Stimulated activated CD8-positive, alpha-beta memory T cell treated with anti-CD3 and anti-CD28 coated beads, Interleukin-15, amount 100 ng/mL, for 4 hours (primary cell): ENCODE data around the gene FAM217A.
"Not testable (repeated sequence)": the region's sequence is repeated elsewhere in the genome, so short reads cannot be mapped to it uniquely, and the experiment has no call there.

ENCODE experiments used
- DNase-seq, 2 donors: peaks; one replicate each; pipeline ENCODE4 v3.0.0-alpha.2; 2020; ENCODE audit warnings: low read depth in 2 of 2

Gene FAM217A, protein sequence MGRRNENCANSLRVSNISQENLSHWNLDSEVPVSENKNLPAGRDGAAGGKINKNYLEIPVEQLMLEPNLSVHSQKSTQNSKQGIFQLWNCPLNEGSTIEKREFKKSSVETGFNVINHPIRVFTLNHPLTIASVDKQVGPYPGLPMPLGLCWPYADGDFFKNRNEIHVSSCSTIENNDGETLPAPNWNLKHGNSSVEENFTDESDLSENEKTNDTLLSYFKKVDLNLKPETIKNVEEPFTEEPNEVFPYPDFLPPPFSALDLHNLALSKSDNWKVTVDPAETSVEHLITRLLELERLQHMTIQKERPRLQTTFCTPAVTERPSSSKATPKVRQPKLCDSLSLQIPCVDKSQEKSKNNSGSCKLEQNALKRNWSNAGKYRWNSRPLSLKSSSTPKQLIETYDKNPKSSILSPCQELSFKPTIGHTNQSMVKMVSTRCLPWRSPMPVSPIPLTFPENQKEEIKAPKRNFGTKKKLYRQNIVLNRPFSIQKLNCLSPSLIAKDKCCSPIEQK

DNA sequence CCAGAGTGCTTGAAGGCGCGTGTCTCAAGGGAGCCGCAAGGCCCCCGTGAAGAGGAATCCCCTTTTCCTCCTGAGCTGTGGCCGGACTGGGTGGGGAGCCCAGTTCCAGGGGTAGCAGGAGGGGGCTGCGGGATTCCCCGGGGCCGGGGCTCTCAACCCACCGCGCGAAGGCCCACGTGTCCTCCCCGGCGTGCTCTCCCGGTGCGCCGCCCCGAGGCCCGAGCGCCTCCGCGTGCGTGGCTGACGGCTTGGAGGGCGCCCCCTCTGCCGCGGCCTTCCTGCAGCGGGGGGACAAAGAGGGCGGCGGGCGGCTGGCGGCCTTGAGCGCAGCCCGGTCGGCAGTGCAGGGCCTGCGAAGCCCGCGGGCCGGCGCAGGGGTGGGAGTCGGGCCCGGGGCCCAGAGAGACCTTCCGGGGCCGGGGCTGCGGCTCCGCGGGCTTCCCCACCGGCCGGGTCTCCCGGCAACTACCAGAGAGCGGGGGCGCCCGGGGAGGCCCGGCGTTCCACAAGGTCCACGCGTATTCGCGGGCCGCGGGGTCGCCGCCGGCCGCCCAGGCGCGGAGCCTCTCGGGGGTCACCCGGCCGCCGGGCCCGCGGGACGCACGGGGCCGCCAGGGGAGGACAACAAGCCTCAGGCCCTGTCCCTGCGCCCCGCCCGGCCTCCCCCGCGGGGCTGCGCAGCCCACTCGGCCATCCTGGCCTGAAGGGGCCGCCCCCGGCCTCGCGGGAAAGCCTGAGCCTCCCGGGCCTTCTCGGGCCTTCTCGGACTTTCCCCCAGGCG is at the start of gene FAM217A:
Gene FAM217A (minus strand): TSS at position 447 of the 781 bp plus-strand sequence. CDS start 1,723 bp downstream, outside the sequence.
- DNase-seq = no peak

DNA sequence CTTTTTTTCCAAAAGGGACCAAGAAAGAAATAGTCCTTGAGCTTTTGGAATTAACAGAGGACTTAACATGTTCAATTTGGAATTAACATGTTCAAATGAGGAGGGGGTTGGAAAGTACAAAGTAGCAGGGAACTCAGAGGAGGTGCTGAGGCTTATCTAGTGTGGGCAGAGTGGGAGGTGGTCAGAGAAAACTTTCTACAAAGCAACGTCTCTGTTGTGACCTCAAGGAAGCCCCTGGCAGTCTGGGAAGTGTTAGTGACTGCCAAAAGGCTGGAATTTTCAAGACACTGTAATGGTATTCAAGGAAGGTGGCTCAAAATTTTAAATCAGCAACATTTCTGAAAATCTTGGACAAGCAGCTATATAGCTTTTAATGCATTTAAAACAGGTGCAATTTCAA is 49.1 kb upstream of the FAM217A start:
- no peak for DNase-seq

DNA sequence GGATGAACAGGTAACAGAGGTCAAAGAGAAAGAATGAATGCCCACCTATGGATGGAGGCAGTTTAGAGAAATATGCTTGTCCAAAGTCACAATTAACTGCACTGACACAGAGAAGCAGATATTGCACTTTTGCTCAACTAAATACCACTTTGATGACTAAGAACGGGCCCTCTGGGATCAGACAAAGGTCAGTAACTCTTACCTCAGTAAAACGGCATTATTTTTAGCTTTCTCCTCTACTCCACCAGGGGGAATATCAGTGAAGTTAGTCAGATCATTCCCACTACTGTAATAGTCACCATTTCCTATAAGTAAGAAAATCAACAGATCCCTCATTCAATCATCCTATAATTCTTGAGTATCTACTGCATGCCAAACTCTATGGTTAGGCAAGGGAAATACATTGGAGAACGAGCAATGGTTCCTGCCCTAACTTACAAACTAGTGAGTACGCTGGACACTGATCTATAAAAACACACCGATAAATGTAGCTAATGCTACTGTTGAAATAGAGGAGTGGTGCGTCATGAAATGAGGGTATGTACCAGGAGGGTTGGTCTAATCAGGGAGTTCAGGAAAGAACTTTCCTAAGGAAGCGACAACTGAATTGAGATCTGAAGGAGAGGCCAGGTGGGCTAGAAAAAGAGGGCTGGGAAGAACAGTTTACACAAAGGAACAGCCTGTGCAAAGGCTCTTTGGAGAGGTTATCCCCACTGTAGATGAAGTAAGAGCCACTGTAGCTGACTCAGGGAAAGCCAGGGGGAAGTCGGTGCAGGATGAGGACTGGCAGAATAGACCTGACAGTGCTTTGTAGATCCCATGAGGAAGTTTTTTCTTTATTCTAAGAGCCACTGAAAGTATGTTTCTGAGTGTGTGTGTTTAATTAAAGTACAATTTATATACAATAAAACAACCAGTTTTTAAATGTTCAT is 47.3 kb upstream of the FAM217A start:
- DNase-seq = no peak

DNA sequence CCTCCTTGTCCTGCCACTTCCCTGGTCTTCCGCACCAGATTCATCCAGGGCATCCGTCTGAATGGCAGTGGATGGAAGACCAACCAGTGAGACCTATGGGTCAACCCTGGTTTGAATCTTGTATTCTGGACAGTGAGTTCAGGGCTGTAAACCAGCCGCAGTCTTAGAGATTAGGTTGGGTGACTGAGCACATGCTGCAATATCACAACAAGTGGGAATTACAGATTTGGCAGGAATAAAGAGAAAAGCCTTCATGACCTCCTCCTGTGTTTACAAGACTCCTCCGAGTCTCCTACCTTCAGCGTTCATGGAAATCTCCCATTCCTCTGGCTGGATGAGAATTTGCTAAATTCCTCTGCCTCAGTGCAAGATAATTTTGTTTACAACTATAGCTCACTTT is 46.6 kb upstream of the FAM217A start:
- DNase-seq = no peak

DNA sequence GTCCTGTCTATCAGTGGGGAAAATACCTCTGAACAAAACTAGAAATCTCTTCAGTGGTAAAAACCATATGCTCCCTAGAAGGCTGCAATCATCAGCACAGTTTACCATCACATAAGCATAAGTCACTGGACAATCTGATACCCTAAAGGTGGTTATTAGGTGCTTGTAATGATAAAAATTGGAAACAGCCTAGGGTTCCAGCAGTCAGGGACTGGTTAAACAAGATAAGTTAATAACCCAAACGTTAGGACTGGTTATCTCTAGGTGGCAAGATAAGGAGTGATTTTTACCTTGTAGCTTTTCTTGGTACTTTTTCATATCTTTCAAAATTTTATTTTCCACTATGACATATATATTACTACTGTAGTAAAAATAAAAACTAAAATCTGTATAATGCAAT is 45.4 kb upstream of the FAM217A start:
- no peak for DNase-seq

DNA sequence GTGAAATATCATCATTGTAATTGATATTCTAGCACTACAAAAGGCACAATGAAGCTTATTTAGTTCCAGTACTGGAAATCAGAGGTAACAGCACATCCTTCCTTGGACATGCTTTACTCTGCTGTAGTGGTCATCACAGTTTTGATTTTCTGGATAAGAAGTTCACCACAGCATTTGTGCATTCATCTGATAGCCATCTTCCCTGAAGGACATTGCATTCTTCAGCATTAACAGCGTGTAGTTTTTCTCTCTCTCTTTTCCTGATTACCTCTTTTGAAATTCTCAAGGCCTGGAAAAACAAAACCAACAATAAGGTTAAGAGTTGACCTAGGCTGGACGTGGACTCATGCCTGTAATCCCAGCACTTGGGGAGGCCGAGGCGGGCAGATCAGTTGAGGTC is 36.8 kb upstream of the FAM217A start:
- DNase-seq = no peak

DNA sequence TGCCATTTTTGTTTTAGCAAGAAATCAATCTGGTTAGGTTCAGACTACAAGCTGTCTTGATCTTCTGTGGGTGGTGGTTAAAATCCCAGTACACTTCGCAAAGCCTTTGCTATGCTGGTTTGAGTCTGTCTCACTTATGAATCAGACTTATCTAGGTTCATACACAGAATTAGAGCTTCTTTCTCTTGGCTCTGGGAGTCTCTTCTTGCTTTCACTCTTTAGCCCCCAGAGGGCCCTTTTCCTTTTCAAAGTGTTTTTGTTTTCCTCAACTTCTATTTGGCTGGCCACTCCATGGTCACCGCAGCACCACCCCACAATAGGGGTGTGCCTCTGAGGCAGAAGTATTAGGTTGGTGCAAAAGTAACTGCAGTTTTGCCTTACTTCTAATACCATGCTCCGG is 35.2 kb upstream of the FAM217A start:
- DNase-seq = no peak

DNA sequence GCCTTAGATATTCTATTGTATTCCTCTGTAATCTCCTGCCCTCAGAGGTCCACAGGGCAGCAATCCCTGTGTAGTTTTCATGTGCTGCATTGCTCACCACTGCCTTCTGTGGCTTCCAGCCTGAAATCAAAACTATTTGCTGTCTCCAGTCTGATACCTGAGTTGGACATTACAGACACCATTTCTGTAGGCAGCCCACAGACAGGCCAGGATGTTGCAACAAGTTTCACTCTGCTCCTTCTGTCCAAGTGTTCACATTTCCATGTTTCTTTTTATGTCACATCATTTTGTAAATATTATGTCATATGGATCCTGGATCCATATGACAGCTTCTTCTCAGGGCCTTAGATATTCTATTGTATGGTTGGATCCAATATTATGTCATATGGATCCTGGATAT is 34.7 kb upstream of the FAM217A start:
- no peak for DNase-seq

DNA sequence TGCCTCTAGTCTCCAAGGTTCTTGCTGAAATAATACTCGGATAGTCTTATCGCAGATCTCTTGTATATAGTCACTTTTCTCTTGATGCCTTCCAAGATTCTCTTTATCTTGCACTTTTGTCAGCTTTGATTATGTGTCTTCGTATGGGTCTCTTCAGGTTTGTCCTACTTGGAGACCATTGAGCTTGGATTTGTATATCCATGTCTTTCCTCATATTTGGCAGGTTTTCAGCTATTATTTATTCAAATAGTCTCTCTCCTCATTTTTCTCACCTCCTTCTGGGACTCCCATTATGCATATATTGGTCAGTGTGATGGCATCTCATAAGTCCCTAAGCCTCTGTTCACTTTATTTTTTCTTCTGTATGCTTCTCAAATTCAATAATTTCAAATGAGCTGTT is 33.4 kb upstream of the FAM217A start:
- DNase-seq = no peak

DNA sequence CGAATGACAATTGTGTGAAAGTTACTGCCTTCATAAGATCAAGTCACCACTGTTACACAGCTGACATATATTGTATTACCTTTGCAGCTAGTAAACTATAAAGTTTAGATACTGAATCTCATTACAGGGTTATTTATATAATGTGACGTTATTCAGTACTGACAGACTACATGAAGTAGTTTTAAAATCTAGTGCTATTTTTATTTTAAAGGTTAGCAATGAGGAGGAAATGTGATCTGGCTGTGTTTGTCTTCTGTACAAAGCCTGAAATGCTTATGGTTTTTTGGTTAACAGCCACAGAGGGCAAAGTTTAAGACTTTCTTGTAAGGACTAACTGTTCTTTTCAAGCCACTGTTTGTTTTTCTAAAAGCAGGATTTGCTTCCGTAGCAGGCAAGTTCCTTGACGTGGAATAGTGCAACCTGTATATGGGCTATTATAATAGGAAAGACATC is 30.5 kb upstream of the FAM217A start:
- not testable (repeated sequence) for DNase-seq

DNA sequence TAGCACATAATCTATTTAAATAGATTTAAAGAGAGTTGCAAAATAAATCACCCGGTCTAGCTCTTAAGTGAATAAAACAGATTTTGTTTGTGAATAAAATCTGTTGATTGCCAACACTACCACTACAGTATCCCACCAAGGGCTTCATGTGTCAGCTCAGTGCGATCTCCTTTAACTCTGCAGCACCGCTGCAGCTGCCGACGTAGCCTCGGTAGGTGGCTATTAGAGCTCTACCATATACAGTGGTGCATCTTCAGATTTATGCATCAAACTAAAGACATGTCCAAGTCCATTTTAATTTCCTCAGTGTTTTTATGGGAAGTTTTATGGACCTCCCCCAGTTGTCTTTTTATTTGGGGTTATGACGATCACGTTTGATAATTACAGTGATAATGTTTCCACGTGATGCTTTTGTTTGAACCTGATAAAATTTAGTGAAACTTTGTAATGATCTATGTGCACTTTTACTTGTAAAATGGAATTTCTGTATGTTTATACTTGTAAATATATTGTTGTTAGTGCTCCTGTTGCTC is 29.7 kb upstream of the FAM217A start:
- DNase-seq = no peak

DNA sequence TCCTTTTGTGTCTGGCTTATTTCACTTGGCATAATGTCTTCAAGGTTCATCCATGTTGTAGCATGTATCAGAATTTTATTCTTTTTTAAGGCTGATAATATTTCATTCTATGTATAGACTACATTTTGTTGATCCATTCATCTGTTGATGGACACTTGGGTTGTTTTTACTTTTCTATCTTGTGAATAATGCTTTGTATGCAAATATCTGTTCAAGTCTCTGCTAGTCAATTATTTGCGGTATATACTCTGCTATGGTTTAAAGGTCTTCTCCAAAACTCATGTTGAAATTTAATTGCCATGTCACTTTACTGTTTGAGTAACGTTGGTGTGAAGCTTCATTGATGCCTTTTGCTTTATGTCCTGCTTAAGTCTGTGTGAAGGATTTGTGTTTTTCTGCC is 28.9 kb upstream of the FAM217A start:
- no peak for DNase-seq

DNA sequence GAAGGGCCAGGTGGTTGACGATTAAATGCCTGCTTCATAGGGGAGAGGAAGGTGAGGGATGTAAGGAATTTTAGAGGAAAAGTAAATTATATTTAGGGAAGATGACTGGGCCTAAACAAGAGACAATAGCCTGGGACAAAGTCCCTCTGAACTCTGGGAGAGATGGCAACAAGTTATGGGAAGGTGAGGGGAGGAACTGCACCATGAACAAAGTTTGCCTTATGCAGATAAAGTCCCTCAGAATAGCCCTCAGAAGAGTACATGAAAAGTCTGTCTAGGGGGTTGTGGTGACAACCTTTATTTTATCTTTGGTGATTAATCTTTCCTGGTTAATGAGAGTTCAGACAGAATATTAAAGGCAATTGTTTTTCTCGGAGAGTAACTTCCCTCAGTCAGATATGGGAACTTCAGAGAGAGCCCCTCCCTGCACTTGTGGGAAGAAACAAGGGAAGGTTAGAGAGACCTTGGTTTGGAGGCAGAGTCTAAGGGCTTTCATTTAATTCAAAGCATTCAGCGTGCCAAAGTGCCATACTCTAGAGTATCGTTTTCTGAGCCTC is 27.1 kb upstream of the FAM217A start:
- DNase-seq = no peak

DNA sequence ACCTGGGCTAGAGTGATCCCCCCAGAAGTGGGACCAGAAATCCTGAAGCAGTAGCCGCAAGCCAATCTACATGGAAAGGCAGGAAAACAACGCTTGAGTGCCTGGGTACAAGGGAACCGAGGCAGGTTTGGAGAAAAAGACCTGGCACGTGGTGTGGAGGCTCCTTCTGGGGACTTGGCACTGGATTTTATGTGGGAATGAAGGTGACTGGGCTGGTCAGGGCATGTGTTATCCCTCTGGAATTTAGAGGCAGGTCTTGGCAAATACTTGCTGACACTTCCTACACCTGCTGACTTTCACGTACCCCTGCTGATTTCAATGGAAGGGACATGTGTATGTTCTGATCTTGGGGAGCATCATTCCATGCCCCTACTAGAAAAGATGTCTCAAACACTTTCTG is 25.0 kb upstream of the FAM217A start:
- DNase-seq = no peak

DNA sequence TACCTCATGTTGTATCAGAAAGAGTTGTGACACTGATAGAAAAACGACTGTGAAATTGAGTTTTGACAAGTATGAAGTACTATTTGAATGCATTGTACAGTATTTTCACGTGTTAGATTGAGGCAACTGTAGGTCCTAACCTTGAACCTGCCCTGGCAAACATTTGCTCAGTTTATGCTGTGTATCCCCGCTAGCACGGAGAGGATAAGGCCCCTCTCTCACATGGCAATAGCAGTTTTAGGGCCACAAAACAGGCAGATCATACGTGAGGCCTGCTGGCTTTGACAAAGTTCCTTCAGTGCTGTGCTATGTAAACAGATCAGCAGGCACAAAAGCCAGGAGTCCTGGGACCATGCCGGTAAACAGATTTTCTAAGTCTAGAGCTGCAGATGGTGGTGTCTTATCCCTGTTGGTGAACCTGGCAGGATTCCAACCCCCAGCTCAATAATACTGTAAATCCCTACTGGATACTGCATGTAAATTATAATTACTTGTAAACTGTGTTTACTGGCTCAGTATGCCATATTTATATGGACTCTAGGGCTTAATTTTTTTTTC is 23.8 kb upstream of the FAM217A start:
- no peak for DNase-seq

DNA sequence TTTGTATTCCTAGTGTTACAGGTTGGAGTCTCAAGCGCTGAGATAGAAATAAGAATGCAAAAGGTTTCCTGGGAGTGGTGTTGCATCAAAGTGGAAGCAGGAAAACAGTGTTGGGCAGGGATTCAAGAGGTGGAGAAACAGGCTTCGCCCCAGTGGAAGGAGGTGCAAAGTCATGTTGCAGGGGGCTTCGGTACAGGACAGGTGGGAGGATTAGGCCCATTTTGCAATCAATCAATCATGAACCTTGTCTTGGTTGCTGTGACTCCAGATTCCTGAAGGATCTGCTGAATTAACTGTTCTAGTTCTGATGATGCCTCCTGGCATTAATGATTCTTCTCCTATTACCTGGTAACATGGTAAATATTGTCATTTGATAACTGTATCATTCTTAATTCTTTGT is 22.4 kb upstream of the FAM217A start:
- no peak for DNase-seq

DNA sequence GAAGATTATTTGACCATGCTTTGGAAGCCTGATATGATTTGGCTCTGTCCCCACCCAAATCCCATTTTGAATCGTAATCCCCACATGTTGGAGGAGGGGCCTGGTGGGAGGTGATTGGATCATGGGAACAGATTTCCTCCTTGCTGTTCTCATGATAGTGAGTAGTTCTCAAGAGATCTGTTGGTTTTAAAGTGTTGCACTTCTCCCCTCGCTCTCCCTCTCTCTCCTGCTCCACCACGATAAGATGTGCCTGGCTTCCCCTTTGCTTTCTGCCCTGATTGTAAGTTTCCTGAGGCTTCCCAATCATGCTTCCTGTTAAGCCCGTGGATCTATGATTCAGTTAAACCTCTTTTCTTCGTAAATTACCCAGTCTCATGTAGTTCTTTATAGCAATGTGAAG is 21.7 kb upstream of the FAM217A start:
- no peak for DNase-seq

DNA sequence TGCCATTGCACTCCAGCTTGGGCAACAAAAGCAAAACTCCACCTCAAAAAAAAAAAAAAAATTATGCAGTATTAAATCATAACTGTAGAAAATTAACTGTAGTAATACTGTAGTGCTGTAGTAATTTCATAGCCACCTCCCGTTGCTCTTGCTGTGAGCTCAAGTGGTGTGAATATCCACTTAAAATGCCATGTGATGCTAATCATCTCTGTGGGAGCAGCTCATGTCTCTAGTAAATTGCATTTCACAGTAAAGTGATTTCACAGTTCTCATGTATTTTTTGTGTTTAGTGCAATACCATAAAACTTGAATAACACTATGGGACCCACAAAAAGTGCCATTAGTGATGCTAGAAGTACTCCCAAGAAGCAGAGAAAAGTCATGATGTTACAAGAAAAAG is 14.4 kb upstream of the FAM217A start:
- DNase-seq = no peak

DNA sequence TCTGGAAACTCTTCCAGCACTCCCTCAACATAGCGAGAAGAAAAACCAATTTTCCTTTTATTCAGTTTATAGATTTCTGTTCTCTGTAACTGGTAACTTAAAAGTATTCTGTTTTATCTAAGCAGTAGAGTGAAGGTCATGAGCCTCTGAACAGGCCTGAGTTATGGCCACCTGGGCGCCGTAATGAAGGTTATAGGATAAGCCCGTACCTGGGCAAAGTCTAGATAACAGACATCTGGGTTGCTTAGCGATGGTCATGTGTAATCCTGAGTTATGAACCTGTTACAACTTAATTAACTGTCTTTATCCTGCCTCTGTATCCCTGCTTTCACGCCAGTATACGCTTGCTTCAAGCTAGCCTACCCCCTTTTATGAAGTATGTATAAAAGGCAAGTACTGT is 13.0 kb upstream of the FAM217A start:
- no peak for DNase-seq

DNA sequence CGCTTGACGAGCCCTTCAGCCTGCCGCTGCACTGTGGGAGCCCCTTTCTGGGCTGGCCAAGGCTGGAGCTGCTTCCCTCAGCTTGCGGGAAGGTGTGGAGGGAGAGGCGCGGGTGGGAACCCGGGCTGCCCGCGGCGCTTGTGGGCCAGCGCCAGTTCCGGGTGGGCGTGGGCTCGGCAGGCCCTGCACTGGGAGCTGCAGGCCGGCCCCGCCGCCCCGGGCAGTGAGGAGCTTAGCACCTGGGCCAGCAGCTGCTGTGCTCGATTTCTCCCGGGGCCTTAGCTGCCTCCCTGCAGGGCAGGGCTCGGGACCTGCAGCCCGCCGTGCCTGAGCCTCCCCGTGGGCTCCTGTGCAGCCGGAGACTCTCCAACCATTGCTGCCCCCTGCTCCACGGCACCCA is 11.1 kb upstream of the FAM217A start:
- not testable (repeated sequence) for DNase-seq

DNA sequence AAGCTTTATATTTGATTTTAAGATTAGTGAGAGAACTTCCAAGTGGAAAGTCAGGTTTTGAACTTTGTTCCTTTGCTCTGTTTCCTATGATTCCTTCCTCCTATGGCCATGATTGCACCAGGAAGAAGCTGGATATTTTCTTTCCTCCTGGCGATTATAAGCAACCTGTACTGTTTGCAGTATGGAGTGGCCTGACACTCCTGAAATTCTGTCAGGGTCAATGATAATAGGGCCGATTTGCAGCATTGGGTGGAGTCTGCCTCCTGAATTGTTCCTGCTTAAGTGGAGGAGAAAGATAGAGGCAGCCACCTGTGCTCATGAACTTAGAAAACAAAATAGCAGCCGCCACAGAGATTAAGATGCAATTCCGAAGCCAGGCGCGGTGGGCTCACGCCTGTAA is 9.8 kb upstream of the FAM217A start:
- no peak for DNase-seq
